NCI-H460 (cell line): Measurements from ENCODE around the gene SPRYD3. TPM values are rescaled to one million over a fixed set of nuclear protein-coding genes. Genes with fewer than 3 reads are reported as not detected.

Experiments
- DNase-seq: peaks from one replicate; pipeline ENCODE4 v3.0.0-alpha.2; 2016; ENCODE audit warnings: low read depth; ENCODE audit errors: extremely low read depth
- total RNA-seq: library from RNA; depleted of rRNA; stranded (reverse); fragments of >200 nt; shearing (Covaris generic); gene quantifications from 2 replicates; pipeline ENCODE4 v1.2.3, GENCODE V29; 2014

Gene SPRYD3
- total RNA-seq, 1 experiment from 2014 or later, result 28.5 TPM

DNA sequence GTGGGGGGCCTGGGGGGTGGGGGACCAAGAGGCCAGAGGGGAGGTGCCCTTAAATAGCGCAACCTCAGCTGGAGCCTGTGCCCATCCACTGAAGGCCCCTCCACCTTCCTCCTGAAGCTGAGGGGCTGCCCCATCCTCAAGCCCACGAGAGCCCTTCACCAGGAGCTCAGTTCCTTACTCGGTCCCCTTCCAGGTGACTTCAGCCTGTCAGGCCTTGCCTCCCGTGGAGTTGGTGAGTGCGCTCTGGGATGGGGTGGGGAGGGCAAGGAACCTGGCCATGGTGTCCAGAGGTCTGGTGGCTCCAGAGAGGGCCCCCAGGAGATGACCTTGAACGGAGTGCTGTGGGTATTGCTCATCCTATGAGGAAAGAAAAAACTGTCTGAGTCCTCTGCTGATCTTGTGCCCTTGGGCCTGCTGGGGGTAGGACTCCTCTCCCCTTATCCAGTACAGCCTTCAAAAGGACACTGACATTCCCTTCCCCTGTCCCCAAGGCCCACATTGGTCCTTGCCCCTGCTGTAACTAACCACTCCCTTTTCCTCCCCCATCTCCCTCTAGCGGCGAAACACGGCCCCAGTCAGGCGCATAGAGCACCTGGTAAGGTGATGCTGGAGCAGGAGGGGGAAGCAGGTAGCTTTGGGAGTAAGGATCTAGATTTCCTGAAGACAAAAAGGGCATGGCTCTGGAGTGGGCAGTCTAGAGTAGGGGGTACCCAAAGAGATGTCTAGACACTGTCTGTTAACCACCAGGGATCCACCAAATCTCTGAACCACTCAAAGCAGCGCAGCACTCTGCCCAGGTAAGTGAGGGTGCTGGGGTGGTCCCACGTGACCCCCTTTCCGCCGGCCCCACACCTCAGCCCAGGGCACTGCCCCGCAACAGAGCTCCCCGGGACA lies 25.7 kb downstream of the SPRYD3 start:
- peak; percentile 23 for DNase-seq

- DNase-seq, result peak; percentile 34
Observed at GRCh38 chr12:53052419-53053217, 26.6 kb downstream of the SPRYD3 start.

DNA sequence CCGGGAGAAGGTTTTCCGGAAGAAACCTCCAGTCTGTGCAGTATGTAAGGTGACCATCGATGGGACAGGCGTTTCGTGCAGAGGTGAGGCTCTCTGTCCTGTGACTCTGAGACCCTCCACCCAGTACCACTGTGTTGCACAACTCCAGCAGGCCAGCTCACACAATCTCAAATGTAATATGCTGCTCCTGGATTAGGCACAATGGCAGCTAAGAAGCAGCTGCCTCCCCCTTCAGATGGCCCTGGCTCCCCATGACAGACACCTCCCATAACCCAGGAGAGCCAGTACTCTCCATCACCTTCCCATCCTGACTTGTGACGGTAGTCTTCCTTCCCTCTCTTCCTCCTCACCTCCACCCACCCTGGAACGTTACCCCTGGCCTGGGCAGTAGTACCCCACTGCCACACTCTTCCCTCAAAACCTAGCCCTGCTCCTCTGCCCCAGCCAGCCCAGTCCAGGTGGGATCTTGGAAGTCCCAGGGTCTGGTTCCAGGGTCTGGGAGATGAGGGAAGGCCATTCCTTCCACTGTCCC lies 27.2 kb downstream of the SPRYD3 start:
- DNase-seq, result no peak

GRCh38 chr12:53051058-53051880 lies 27.9 kb downstream of the SPRYD3 start:
- no peak for DNase-seq

DNA sequence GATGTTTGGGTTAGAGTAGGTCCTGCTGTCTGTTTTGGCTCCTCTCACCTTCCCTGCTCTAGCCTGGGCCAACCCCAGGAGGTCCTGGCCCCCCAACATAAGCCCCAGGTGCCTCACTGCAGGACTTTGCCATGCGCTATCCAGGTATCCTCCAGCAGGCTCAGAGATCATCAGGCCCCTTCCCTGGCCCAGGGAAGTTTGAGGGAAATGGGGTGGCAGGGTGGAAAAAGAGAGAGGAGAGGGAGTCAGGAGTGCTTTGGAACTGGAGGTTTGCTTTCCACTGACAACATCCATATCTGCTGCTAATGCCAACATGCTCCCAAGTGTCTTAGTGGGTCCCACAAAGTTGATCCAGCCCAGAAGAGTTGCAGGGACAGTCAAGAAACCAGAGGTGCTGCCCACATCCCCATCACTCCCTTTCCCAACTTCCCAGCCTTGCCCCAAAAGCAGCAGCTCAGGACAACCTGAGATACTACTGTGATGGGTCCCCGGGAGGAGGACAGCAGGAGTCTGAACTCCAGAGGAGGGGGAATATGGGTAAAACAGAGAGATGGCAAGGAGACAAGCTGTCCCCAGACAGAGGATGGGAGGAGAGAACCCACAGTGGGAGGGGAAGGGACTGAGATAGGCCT lies 28.6 kb downstream of the SPRYD3 start:
- no peak for DNase-seq

- peak; percentile 33 for DNase-seq
Observed at GRCh38 chr12:53049571-53050318, 29.4 kb downstream of the SPRYD3 start, which contains the start of gene TNS2. Gene TNS2, plus strand, starts transcription at chr12:53050065. Its CDS starts 121 bp downstream, at chr12:53050186.

GRCh38 chr12:53048780-53049401 lies 30.3 kb downstream of the SPRYD3 start:
- no peak for DNase-seq

DNA sequence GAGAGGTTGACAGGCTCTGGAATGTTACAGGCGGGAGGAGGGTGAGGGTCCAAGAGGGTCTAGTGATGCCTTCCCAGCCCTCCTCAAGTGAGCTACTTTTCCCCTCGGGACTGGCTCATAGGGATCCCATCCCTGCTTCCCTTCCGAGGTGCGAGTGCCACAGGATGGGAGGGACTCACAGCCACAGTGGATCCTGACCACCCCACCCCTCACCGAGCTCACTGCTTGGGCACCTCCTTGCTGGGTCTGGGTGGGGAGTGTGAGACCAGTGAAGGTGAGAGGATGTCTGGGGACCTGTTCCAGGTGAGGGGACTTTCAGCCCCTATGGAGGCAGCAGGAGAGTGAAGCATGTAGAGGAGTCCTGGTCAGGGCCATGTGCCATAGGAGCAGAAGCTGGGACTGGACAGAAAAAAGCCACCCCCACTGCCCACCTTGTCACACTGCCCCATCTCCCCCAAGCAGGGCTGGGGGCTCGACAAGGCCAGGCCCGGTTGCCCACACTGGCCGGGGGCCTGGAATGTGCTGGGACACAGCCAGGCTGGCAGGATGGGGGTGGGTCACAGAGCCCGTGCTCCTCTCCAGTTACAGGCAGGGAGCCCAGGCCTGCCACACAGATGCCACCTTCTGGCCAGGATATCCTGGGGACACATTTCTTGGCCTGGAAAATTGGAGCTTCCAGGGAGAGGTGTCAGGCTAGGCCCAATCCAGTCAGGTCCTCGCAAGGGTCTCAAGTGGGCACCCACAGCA lies 31.0 kb downstream of the SPRYD3 start:
- DNase-seq, result peak; percentile 66

GRCh38 chr12:53047221-53048032 lies 31.8 kb downstream of the SPRYD3 start:
- peak; percentile 56 for DNase-seq

GRCh38 chr12:53046655-53047220 lies 32.5 kb downstream of the SPRYD3 start:
- no peak for DNase-seq

GRCh38 chr12:53045696-53046045 lies 33.5 kb downstream of the SPRYD3 start:
- DNase-seq, result no peak

GRCh38 chr12:53044896-53045695 lies 34.1 kb downstream of the SPRYD3 start:
- no peak for DNase-seq

- no peak for DNase-seq
Observed at GRCh38 chr12:53044052-53044581, 35.1 kb downstream of the SPRYD3 start.

- no peak for DNase-seq
Observed at GRCh38 chr12:53042607-53043454, 36.4 kb downstream of the SPRYD3 start.

GRCh38 chr12:53039851-53040250 lies 39.3 kb downstream of the SPRYD3 start:
- no peak for DNase-seq
